Measurements from ENCODE around the gene SCYGR5.

DNA sequence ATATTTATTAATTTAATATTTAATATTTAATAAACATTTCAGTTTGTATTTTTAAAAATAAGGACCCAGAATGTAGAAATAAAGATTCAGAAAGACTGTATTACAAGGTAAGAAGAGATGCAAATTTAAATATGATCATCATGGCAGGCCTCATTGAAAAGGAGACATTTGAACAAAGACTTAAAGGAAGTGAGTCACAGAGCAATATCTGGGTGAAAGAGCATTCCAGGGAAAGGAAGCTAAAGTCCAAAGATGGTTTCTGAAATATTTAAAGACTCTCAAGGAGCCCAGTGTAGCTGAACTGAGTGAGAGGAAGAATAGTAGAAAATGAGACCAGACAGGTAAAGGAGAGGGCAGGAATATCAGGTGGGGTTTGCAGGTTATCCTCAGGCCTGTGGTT is 43.4 kb upstream of the SCYGR5 start:
- TF ChIP-seq, protein P1, sequence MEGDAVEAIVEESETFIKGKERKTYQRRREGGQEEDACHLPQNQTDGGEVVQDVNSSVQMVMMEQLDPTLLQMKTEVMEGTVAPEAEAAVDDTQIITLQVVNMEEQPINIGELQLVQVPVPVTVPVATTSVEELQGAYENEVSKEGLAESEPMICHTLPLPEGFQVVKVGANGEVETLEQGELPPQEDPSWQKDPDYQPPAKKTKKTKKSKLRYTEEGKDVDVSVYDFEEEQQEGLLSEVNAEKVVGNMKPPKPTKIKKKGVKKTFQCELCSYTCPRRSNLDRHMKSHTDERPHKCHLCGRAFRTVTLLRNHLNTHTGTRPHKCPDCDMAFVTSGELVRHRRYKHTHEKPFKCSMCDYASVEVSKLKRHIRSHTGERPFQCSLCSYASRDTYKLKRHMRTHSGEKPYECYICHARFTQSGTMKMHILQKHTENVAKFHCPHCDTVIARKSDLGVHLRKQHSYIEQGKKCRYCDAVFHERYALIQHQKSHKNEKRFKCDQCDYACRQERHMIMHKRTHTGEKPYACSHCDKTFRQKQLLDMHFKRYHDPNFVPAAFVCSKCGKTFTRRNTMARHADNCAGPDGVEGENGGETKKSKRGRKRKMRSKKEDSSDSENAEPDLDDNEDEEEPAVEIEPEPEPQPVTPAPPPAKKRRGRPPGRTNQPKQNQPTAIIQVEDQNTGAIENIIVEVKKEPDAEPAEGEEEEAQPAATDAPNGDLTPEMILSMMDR (IDR thresholded peaks at IDR 0.05 in 8 of 11, conservative IDR thresholded peaks at IDR 0.05 in 3 of 11): no peak
- no peak for TF ChIP-seq POLR2A (IDR thresholded peaks at IDR 0.05)
